Measurements from ENCODE around the gene C19orf81. TPM values are rescaled to one million over a fixed set of nuclear protein-coding genes. Genes with fewer than 3 reads are reported as not detected.

Gene C19orf81
- total and polyA plus RNA-seq, 10 donors: not detected

- peak; percentile 2 for DNase-seq
- TF ChIP-seq CTCF (IDR thresholded peaks at IDR 0.05 in 8 of 11, conservative IDR thresholded peaks at IDR 0.05 in 3 of 11) (no peak), POLR2AphosphoS5 (IDR thresholded peaks at IDR 0.05) (no peak), POLR2A (IDR thresholded peaks at IDR 0.05) (no peak)
Measured at GRCh38 chr19:50633359-50633758, 15.9 kb upstream of the C19orf81 start.

DNA sequence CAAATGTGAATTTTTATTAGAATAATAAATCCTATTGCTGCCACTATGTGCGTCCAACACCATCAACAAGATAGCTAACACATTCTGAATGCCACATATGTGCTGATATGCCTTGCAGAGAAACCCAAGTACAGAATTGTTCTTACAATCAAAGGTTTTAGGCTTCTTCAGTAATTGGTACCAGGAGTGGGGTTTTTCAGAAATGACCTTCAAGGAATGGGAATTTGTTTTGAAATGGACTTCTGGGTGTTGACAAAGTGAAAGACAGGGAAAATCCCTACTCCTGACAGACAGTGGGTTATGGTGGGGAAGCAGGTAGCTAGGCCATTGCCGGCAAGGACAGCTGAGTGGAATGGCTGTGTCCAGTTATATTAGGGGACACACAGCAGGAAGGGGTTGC lies 15.3 kb upstream of the C19orf81 start:
- WGBS, 5 donors: 95 to 100% (median 97%) methylated on average over 2 of the region's 2 CpGs
- H3K4me1 ChIP-seq: peaks cover 0 to 2% (median 0%) of the 10 kb centered on the region in 6 donors

More at GRCh38 chr19:50633359-50633758, 15.9 kb upstream of the C19orf81 start:
- no peak overlapping the region for H3K4me3 ChIP-seq
- peaks cover 5 to 51% (median 41%) of the 10 kb centered on the region in 8 donors for H3K9me3 ChIP-seq
- WGBS, 5 donors: 73 to 92% (median 81%) methylated on average over 2 of the region's 2 CpGs
- H3K27me3 ChIP-seq (replicated peaks in 1 of 7): peaks cover 0 to 75% (median 17%) of the 10 kb centered on the region in 7 donors
- H3K36me3 ChIP-seq: no peaks in the 10 kb centered on the region
- no peaks in the 10 kb centered on the region for H3K4me1 ChIP-seq
- intact Hi-C loops (cut with DNase I; ENCODE audit: low total_unique reads): no loop called here
- H3K27ac ChIP-seq: no peak overlapping the region

GRCh38 chr19:50636317-50637085 lies 12.7 kb upstream of the C19orf81 start:
- intact Hi-C loops (cut with DNase I; ENCODE audit: low total_unique reads): no loop called here
- H3K4me1 ChIP-seq: peaks cover 0 to 12% (median 2%) of the 10 kb centered on the region in 6 donors
- H3K36me3 ChIP-seq: no peaks in the 10 kb centered on the region
- no peak for DNase-seq
- H3K27ac ChIP-seq: no peak overlapping the region
- H3K4me3 ChIP-seq: no peak overlapping the region
- H3K9me3 ChIP-seq: peaks cover 5 to 51% (median 41%) of the 10 kb centered on the region in 8 donors
- 59 to 73% (median 65%) methylated on average over 5 of the region's 5 CpGs for WGBS, 5 donors
- peaks cover 0 to 86% (median 37%) of the 10 kb centered on the region in 7 donors for H3K27me3 ChIP-seq (replicated peaks in 1 of 7)
- TF ChIP-seq POLR2AphosphoS5 (IDR thresholded peaks at IDR 0.05) (no peak), CTCF (IDR thresholded peaks at IDR 0.05 in 8 of 11, conservative IDR thresholded peaks at IDR 0.05 in 3 of 11) (no peak), POLR2A (IDR thresholded peaks at IDR 0.05) (no peak)

More for the DNA sequence above, 15.3 kb upstream of the C19orf81 start:
- peak; percentile 8 for DNase-seq
- peaks cover 0 to 81% (median 23%) of the 10 kb centered on the region in 7 donors for H3K27me3 ChIP-seq (replicated peaks in 1 of 7)
- H3K4me3 ChIP-seq: no peak overlapping the region
- peaks cover 5 to 51% (median 41%) of the 10 kb centered on the region in 8 donors for H3K9me3 ChIP-seq
- intact Hi-C loops (cut with DNase I; ENCODE audit: low total_unique reads): no loop called here
- H3K36me3 ChIP-seq: no peaks in the 10 kb centered on the region
- no peak for TF ChIP-seq CTCF (IDR thresholded peaks at IDR 0.05 in 8 of 11, conservative IDR thresholded peaks at IDR 0.05 in 3 of 11)
- TF ChIP-seq POLR2AphosphoS5 (IDR thresholded peaks at IDR 0.05): no peak
- TF ChIP-seq POLR2A (IDR thresholded peaks at IDR 0.05): no peak
- H3K27ac ChIP-seq: no peak overlapping the region

- Histone ChIP-seq H3K27me3 (replicated peaks in 1 of 7) (peaks cover 0 to 96% (median 45%) of the 10 kb centered on the region in 7 donors), H3K4me3 (no peak overlapping the region), H3K9me3 (peaks cover 5 to 30% (median 26%) of the 10 kb centered on the region in 8 donors), H3K36me3 (no peaks in the 10 kb centered on the region), H3K4me1 (peaks cover 0 to 12% (median 2%) of the 10 kb centered on the region in 6 donors), H3K27ac (no peak overlapping the region)
- intact Hi-C loops (cut with DNase I; ENCODE audit: low total_unique reads): no loop called here
- WGBS, 5 donors: 44 to 56% (median 47%) methylated on average over 10 of the region's 10 CpGs
- no peak for DNase-seq
- TF ChIP-seq POLR2A (IDR thresholded peaks at IDR 0.05) (no peak), POLR2AphosphoS5 (IDR thresholded peaks at IDR 0.05) (no peak), CTCF (IDR thresholded peaks at IDR 0.05 in 8 of 11, conservative IDR thresholded peaks at IDR 0.05 in 3 of 11) (no peak)
Measured at GRCh38 chr19:50638600-50638999, 10.6 kb upstream of the C19orf81 start.

Measured in spleen (tissue), 11 donors.